HepG2 (cell line): Measurements from ENCODE around the gene NATD1. TPM values are rescaled to one million over a fixed set of nuclear protein-coding genes. Genes with fewer than 3 reads are reported as not detected.

Source experiments
- ATAC-seq: fragments of 200-7000 bp; cut with Tn5 transposase; 3 replicates; pipeline ENCODE4 v1.9.1; 2020; ENCODE audit warnings: mild to moderate bottlenecking, moderate library complexity
- BruUV-seq: library from RNA; stranded (reverse); fragments of 400-500 nt; replicated peaks from 2 replicates; lab custom pipeline; 2021; lab: Mats Ljungman, UMichigan
- CTCF ChIA-PET: fragments of 300-600 bp; formaldehyde crosslinking; extraction: SDS; loops from one replicate; lab custom pipeline; 2021; ENCODE audit warnings: low total read pairs, inconsistent platforms, low intra/inter-chr PET ratio; lab: Yijun Ruan, JAX
- POLR2A ChIA-PET: fragments of 350-600 bp; sonication (Branson Sonifier 250); formaldehyde crosslinking; loops from one replicate; lab custom pipeline; 2020; ENCODE audit warnings: antibody characterized with exemption, inconsistent platforms; lab: Yijun Ruan, JAX
- DNase-seq: peaks from one replicate; pipeline ENCODE4 v3.0.0-alpha.2; 2015; ENCODE audit warnings: low spot score
- FAIRE-seq: peaks from 3 replicates; lab custom pipeline; 2011; peaks lifted over from hg19 to GRCh38; lab: Jason Lieb, UNC
- H2AFZ ChIP-seq: one replicate; pipeline ENCODE4 v1.6.1; 2011; ENCODE audit warnings: low read length, inconsistent platforms
- H3K27ac ChIP-seq: fragments of 300-600 bp; 3 replicates; pipeline ENCODE4 v1.8.0; 2011; ENCODE audit warnings: mixed run types, mild to moderate bottlenecking, mixed read lengths, low read length, inconsistent platforms; ENCODE audit not compliant: insufficient read depth; ENCODE audit errors: extremely low read length
- H3K27me3 ChIP-seq, 2 experiments: fragments of 200-600 bp in 1 of 2; 2 replicates in 1 of 2; 3 replicates in 1 of 2; pipeline versions ENCODE4 v1.6.0 to v1.8.0; 2011; ENCODE audit warnings: low read length in 2 of 2, mild to moderate bottlenecking in 2 of 2, moderate library complexity in 2 of 2, inconsistent platforms in 1 of 2; ENCODE audit not compliant: insufficient read depth in 2 of 2, control insufficient read depth in 1 of 2
- H3K36me3 ChIP-seq, 2 experiments: fragments of 200-600 bp in 1 of 2; replicated peaks in 1 of 2; 2 replicates in 1 of 2; 3 replicates in 1 of 2; pipeline versions ENCODE4 v1.5.1 to v1.8.0; 2011; ENCODE audit warnings: low read length in 2 of 2, inconsistent platforms in 1 of 2; ENCODE audit not compliant: insufficient read depth in 2 of 2, control insufficient read depth in 1 of 2
- H3K4me1 ChIP-seq: 2 replicates; pipeline ENCODE4 v1.5.1; 2012; ENCODE audit warnings: low read length, inconsistent platforms; ENCODE audit not compliant: insufficient read depth
- H3K4me2 ChIP-seq: 2 replicates; pipeline ENCODE4 v1.6.0; 2011; ENCODE audit warnings: low read depth, low read length, inconsistent platforms
- H3K4me3 ChIP-seq, 3 experiments: fragments of 200-600 bp in 1 of 3; sonication (generic), shearing (Covaris generic) in 1 of 3; replicated peaks in 1 of 3; 2 replicates each; pipeline ENCODE4 v1.5.1; 2011 to 2016; ENCODE audit warnings: low read length in 3 of 3, inconsistent platforms in 2 of 3, low read depth in 2 of 3, mild to moderate bottlenecking in 2 of 3, control low read depth in 1 of 3, mixed read lengths in 1 of 3; ENCODE audit not compliant: insufficient read depth in 1 of 3
- H3K79me2 ChIP-seq: one replicate; pipeline ENCODE4 v1.6.1; 2011; ENCODE audit warnings: low read length, inconsistent platforms; ENCODE audit not compliant: insufficient read depth
- H3K9ac ChIP-seq: 2 replicates; pipeline ENCODE4 v1.6.0; 2011; ENCODE audit warnings: mild to moderate bottlenecking, low read depth, low read length, inconsistent platforms; ENCODE audit not compliant: insufficient read depth
- H3K9me3 ChIP-seq: 2 replicates; pipeline ENCODE4 v1.5.1; 2012; ENCODE audit warnings: mild to moderate bottlenecking, low read length
- H4K20me1 ChIP-seq: 2 replicates; pipeline ENCODE4 v1.6.0; 2011; ENCODE audit warnings: inconsistent platforms, mild to moderate bottlenecking, low read length, moderate library complexity; ENCODE audit not compliant: insufficient read depth
- CBFB ChIP-seq: sonication (generic); formaldehyde crosslinking; IDR thresholded peaks from 2 replicates; pipeline ENCODE4 v1.4.0; 2020; ENCODE audit warnings: missing genetic modification reagents
- CEBPB ChIP-seq: IDR thresholded peaks from 2 replicates; pipeline ENCODE4 v1.6.1; 2011; ENCODE audit warnings: low read depth, low read length, improper control_type of control experiment, borderline replicate concordance
- GPN1 ChIP-seq: sonication (generic); formaldehyde crosslinking; IDR thresholded peaks from 2 replicates; pipeline ENCODE4 v1.5.1; 2020; ENCODE audit warnings: missing genetic modification reagents, borderline replicate concordance
- HNRNPL ChIP-seq: fragments of 200-400 bp; formaldehyde crosslinking; IDR thresholded peaks from 2 replicates; pipeline ENCODE4 v1.6.1; 2017; ENCODE audit warnings: mild to moderate bottlenecking, low read depth, low read length
- MED13 ChIP-seq: sonication (generic); formaldehyde crosslinking; IDR thresholded peaks from 2 replicates; pipeline ENCODE4 v1.5.0; 2020; ENCODE audit warnings: missing genetic modification reagents
- PCBP2 ChIP-seq: fragments of 200-400 bp; formaldehyde crosslinking; optimal IDR thresholded peaks from 2 replicates; pipeline ENCODE3; 2018; ENCODE audit warnings: low read length, low read depth; ENCODE audit not compliant: poor library complexity, severe bottlenecking
- SIX1 ChIP-seq: sonication (generic); formaldehyde crosslinking; IDR thresholded peaks from 2 replicates; pipeline ENCODE4 v1.4.0; 2020; ENCODE audit warnings: missing genetic modification reagents, borderline replicate concordance
- SMAD1 ChIP-seq: sonication (generic); formaldehyde crosslinking; IDR thresholded peaks from 2 replicates; pipeline ENCODE4 v1.4.0; 2020; ENCODE audit warnings: missing genetic modification reagents, low read depth, mild to moderate bottlenecking, borderline replicate concordance
- TCF7L2 ChIP-seq: IDR thresholded peaks from 2 replicates; pipeline ENCODE4 v1.6.1; 2011; ENCODE audit warnings: mild to moderate bottlenecking, low read depth, low read length, moderate library complexity
- YY1 ChIP-seq: IDR thresholded peaks from 2 replicates; pipeline ENCODE4 v1.6.1; 2011; ENCODE audit warnings: low read length, low read depth, moderate library complexity, mild to moderate bottlenecking; ENCODE audit not compliant: insufficient read depth, insufficient replicate concordance
- ZNF253 ChIP-seq: sonication (generic); formaldehyde crosslinking; IDR thresholded peaks from 2 replicates; pipeline ENCODE4 v1.8.0; 2022; ENCODE audit warnings: mild to moderate bottlenecking, missing genetic modification reagents, borderline replicate concordance
- ZNF264 ChIP-seq: sonication (generic); formaldehyde crosslinking; IDR thresholded peaks from 2 replicates; pipeline ENCODE4 v1.4.0; 2020; ENCODE audit warnings: missing genetic modification reagents
- ZNF335 ChIP-seq: sonication (generic); formaldehyde crosslinking; IDR thresholded peaks from 2 replicates; pipeline ENCODE4 v1.4.0; 2020; ENCODE audit warnings: missing genetic modification reagents
- ZNF432 ChIP-seq: sonication (generic); formaldehyde crosslinking; IDR thresholded peaks from 2 replicates; pipeline ENCODE4 v1.5.0; 2020; ENCODE audit warnings: missing genetic modification reagents, mild to moderate bottlenecking, borderline replicate concordance
- ZNF713 ChIP-seq: sonication (generic); formaldehyde crosslinking; IDR thresholded peaks from 2 replicates; pipeline ENCODE4 v1.4.0; 2020; ENCODE audit warnings: mild to moderate bottlenecking, missing genetic modification reagents
- ZNF775 ChIP-seq: sonication (generic); formaldehyde crosslinking; IDR thresholded peaks from 2 replicates; pipeline ENCODE4 v1.4.0; 2020; ENCODE audit warnings: missing genetic modification reagents, mild to moderate bottlenecking, moderate library complexity, borderline replicate concordance
- WGBS: methylation state at CpG from one replicate; pipeline ENCODE4 v1.1.6; 2017; ENCODE audit warnings: low lambda C conversion rate; 5-methylcytosine and 5-hydroxymethylcytosine counted together
- in situ Hi-C: cut with HindIII; loops from 2 replicates; pipeline ENCODE4 v1.10.0; 2017; ENCODE audit warnings: low pct_unique_long_range_greater_than_20kb; ENCODE audit not compliant: extremely low pct_ligation_motif_present
- intact Hi-C: fragments of 100-400 bp; cut with micrococcal nuclease; formaldehyde crosslinking; loops from one replicate; pipeline ENCODE4 v1.10.0; 2022; ENCODE audit not compliant: unreplicated experiment
- polyA plus RNA-seq, 8 experiments: library from polyadenylated mRNA; depleted of rRNA in 3 of 8; stranded (reverse) in 7 of 8; unstranded in 1 of 8; fragments of >200 nt; fragmentation: Illumina TruSeq in 4 of 8; extraction: Trizol in 4 of 8; gene quantifications; 2 replicates each; pipeline versions ENCODE4 v1.2.1 to v1.2.3, GENCODE V29; 2011 to 2016; ENCODE audit warnings: low read depth in 4 of 8, missing spikeins in 1 of 8, mixed read lengths in 1 of 8; ENCODE audit not compliant: insufficient read depth in 1 of 8
- total RNA-seq, 5 experiments: library from RNA; depleted of rRNA; stranded (reverse); fragments of >200 nt; fragmentation: Illumina TruSeq; extraction: Trizol; gene quantifications; 2 replicates each; pipeline ENCODE4 v1.2.3, GENCODE V29; 2016; ENCODE audit warnings: low read depth in 1 of 5
- TF ChIP-seq, protein P1 (sequence below): sonication (generic); formaldehyde crosslinking; conservative IDR thresholded peaks from 2 replicates; pipeline ENCODE4 v1.8.0; 2022; ENCODE audit warnings: low read depth, missing genetic modification reagents

Gene NATD1
- total and polyA plus RNA-seq, 2 of the 13 experiments (the other 11 are each of a cell fraction or from before 2014, with no cell fraction given): 0.31 to 2.3 TPM

DNA sequence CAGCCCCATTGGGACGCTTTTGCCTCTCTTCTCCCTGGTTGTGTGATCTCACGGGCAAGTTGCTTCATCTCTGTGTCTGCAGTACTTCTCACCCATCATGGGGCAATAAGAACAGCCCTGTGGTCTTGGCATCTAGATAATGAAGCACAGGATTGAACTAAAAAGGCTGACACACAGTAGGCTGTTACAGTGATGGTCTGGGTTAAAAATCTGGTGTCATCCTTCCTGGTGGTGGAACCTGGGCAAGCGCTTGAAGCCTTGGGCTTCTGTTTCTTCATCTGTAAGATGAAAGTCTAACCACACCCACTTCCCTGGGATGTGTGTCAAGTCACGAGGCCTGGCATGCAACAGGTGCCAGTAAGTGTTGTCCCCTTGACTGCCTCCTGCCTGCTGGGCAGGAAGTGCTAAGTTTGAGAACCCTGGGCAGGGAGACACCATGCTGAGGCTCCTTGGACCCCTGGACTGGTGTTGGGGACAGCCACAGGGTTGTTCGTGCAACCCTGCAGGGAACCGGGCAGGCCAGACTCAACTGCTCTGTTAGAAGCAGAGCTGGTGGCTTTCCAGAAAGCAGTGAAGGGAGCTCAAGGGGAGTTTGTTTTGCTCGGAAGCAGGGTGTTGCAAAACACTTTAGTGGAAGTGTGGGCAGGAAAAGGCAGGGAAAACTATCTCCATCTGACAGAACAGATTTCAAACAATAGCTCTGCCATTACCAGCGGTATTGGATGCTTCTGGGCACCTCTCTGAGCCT is 25.4 kb upstream of the NATD1 start:
- Histone ChIP-seq H3K36me3 (no peaks in the 10 kb centered on the region), H3K4me1 (peaks cover 56% of the 10 kb centered on the region), H2AFZ (no peak overlapping the region), H3K4me2 (no peak overlapping the region), H3K79me2 (no peaks in the 10 kb centered on the region), H3K27ac (no peak overlapping the region), H4K20me1 (no peaks in the 10 kb centered on the region), H3K9ac (no peak overlapping the region), H3K4me3 (no peak overlapping the region), H3K9me3 (no peaks in the 10 kb centered on the region), H3K27me3 (peaks cover 2 to 52% of the 10 kb centered on the region in 2 experiments; a peak in 3 of 5 replicates)
- intact Hi-C loops: no loop called here
- WGBS: 13% methylated on average over 8 of the region's 8 CpGs
- TF ChIP-seq CEBPB (peak; percentile 27; the same call in 1 of the 2 replicates), PCBP2 (no peak)
- in situ Hi-C loops: no loop called here
- DNase-seq: no peak
- ChIA-PET POLR2A (no interaction called here), CTCF (no interaction called here)
- no peak for FAIRE-seq
- BruUV-seq: no TSS peak
- no peak for ATAC-seq

DNA sequence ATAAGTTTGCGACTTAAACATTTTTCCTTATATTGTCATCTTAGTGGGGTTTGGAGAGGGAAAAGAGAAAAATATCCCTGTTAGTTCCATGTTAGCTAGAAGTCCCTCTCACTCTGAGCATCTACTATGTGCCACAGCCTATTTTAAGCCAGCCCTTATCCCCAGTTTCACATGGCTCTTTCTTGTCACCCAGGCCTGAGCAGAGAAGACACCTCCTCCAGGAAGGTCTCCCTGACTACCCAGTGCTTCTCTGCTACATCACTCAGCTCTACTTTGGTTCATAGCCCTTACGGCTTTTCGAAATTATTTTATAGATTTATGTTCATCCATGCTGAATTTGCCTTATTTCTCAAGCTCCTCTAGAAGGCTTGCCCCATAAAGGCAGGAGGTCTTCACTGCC is 24.1 kb upstream of the NATD1 start:
- in situ Hi-C loops: no loop called here
- 60% methylated on average over 3 of the region's 3 CpGs for WGBS
- H3K27ac ChIP-seq: no peak overlapping the region
- no peak overlapping the region for H3K4me3 ChIP-seq
- H3K27me3 ChIP-seq: peaks cover 0 to 40% of the 10 kb centered on the region in 2 experiments; a peak in 3 of 5 replicates
- ChIA-PET POLR2A (interaction anchor here (0.6 to 5.6 kb wide), 2 partner anchors 10 to 18 kb away, joined by 3 to 56 read pairs; no protein-coding TSS in a partner anchor), CTCF (no interaction called here)
- H3K9ac ChIP-seq: no peak overlapping the region
- intact Hi-C loops: no loop called here
- no peak for ATAC-seq
- DNase-seq: no peak
- no peak overlapping the region for H3K4me2 ChIP-seq
- H3K4me1 ChIP-seq: peaks cover 48% of the 10 kb centered on the region
- no TSS peak for BruUV-seq
- FAIRE-seq: no peak
- no peaks in the 10 kb centered on the region for H4K20me1 ChIP-seq
- no peak for TF ChIP-seq ZNF253 (CRISPR knock-in tag)
- no peak for TF ChIP-seq MED13
- TF ChIP-seq GPN1: no peak
- no peak for TF ChIP-seq YY1
- no peak for TF ChIP-seq HNRNPL
- TF ChIP-seq ZNF264 (CRISPR knock-in tag): no peak
- TF ChIP-seq ZNF335 (CRISPR knock-in tag): no peak
- TF ChIP-seq, protein P1, sequence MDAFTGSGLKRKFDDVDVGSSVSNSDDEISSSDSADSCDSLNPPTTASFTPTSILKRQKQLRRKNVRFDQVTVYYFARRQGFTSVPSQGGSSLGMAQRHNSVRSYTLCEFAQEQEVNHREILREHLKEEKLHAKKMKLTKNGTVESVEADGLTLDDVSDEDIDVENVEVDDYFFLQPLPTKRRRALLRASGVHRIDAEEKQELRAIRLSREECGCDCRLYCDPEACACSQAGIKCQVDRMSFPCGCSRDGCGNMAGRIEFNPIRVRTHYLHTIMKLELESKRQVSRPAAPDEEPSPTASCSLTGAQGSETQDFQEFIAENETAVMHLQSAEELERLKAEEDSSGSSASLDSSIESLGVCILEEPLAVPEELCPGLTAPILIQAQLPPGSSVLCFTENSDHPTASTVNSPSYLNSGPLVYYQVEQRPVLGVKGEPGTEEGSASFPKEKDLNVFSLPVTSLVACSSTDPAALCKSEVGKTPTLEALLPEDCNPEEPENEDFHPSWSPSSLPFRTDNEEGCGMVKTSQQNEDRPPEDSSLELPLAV (CRISPR knock-in tag): no peak
- TF ChIP-seq ZNF713 (CRISPR knock-in tag): no peak
- no peak for TF ChIP-seq CBFB
- TF ChIP-seq SMAD1 (CRISPR knock-in tag): no peak
- no peak for TF ChIP-seq ZNF775 (CRISPR knock-in tag)
- TF ChIP-seq TCF7L2: no peak
- TF ChIP-seq SIX1 (CRISPR knock-in tag): no peak
- no peak for TF ChIP-seq ZNF432 (CRISPR knock-in tag)
- no peaks in the 10 kb centered on the region for H3K9me3 ChIP-seq
- no peak overlapping the region for H2AFZ ChIP-seq
- H3K36me3 ChIP-seq: no peaks in the 10 kb centered on the region
- no peaks in the 10 kb centered on the region for H3K79me2 ChIP-seq
